K562 treated with DMSO at 1 percent for 48 hours (cell line): ENCODE data around the gene CWC15. TPM values are rescaled to one million over a fixed set of nuclear protein-coding genes. Genes with fewer than 3 reads are reported as not detected.

Source experiments
- total RNA-seq: library from RNA; unstranded; fragments of 300-600 nt; gene quantifications from 2 replicates; pipeline ENCODE4 v1.2.3, GENCODE V29; 2022; ENCODE audit warnings: low replicate concordance; ENCODE audit errors: extremely low read depth

Gene CWC15
- total RNA-seq, result not detected in 2 replicates

DNA sequence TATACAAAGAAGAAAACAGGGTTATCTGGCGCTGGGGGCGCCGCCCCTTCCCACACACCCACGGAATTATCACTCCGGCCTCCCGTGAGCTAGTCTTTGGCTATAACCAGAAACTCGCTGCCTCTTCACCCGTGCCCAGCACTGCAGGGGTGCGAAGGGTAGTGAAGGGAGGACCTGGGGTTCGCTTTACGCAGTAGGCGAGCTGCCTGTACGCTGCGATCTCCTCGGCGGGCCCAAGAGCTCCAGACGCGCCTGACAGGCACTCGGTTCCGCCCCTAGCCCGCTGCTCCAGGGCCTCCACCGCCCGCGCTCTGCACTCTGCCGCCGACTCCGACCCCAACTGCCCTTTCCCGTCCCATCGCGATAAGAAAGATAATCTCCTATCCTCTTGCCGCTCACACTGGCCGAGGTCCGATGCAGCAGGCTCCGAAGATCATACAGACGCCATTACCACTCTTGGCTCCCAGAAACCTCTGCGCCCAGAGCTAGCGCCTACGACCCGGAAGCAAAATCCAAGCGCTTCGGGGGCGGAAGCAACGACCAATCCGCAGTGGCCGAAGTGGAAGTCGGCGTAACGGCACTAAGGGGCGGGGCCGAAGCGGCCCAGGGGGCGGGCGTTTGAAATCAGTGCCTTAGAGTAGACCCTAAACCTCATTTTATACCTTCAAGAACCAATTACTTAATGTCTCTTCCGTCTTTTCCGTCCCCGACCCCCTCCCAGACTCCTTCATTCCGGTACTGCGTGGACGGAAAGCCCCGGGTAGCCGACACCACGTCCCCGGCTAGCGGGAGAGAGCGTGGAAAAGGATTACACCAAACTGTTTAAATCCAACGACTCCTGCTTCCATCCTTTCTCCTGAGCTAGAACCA, at the start of gene CWC15, which contains the start of gene KDM4D:
CWC15 (minus strand) TSS at position 458 of the 870 bp plus-strand sequence. CDS start 1,371 bp downstream, outside the sequence.
KDM4D (plus strand) TSS at position 611 of the 870 bp plus-strand sequence. CDS start 23,664 bp downstream, outside the sequence.

Other genes starting within 250 kb of the CWC15 start
- not detected in 2 replicates for gene AMOTL1, start 205.2 kb downstream of the CWC15 start, total RNA-seq
- gene KDM4D, start 153 bp upstream of the CWC15 start, total RNA-seq, result not detected in 2 replicates
- not detected in 2 replicates for gene KDM4E, start 51.7 kb upstream of the CWC15 start, total RNA-seq
- gene KDM4F, start 75.9 kb upstream of the CWC15 start, total RNA-seq, result not detected in 2 replicates
- gene SRSF8, start 93.4 kb upstream of the CWC15 start, total RNA-seq, result not detected in 2 replicates
- gene ENDOD1, start 116.3 kb upstream of the CWC15 start, total RNA-seq, result not detected in 2 replicates